ENCODE results near the gene IL24.

GRCh38 chr1:206929524-206929923, 32.3 kb downstream of the IL24 start:
- TF ChIP-seq, protein P1, sequence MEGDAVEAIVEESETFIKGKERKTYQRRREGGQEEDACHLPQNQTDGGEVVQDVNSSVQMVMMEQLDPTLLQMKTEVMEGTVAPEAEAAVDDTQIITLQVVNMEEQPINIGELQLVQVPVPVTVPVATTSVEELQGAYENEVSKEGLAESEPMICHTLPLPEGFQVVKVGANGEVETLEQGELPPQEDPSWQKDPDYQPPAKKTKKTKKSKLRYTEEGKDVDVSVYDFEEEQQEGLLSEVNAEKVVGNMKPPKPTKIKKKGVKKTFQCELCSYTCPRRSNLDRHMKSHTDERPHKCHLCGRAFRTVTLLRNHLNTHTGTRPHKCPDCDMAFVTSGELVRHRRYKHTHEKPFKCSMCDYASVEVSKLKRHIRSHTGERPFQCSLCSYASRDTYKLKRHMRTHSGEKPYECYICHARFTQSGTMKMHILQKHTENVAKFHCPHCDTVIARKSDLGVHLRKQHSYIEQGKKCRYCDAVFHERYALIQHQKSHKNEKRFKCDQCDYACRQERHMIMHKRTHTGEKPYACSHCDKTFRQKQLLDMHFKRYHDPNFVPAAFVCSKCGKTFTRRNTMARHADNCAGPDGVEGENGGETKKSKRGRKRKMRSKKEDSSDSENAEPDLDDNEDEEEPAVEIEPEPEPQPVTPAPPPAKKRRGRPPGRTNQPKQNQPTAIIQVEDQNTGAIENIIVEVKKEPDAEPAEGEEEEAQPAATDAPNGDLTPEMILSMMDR (IDR thresholded peaks at IDR 0.05; ENCODE audit: low read depth, low read length): peak; percentile 41
- TF ChIP-seq EZH2phosphoT487 (IDR thresholded peaks at IDR 0.05; ENCODE audit: low read depth): no peak
